Neutrophil (primary cell): Measurements from ENCODE around the gene WDR41.

Experiments used
- H3K27ac ChIP-seq: fragments of 200-600 bp; sonication (generic); 2 replicates; pipeline ENCODE4 v1.5.1; 2016; ENCODE audit warnings: mild to moderate bottlenecking, moderate library complexity
- H3K27me3 ChIP-seq: fragments of 200-600 bp; sonication (generic); 2 replicates; pipeline ENCODE4 v1.6.0; 2016; ENCODE audit warnings: mild to moderate bottlenecking
- H3K36me3 ChIP-seq: fragments of 200-600 bp; sonication (generic); 2 replicates; pipeline ENCODE4 v1.5.1; 2017
- H3K4me1 ChIP-seq, 2 experiments: fragments of 200-600 bp in 1 of 2; sonication (generic) in 1 of 2; 1 replicate in 1 of 2; 2 replicates in 1 of 2; pipeline versions ENCODE4 v1.5.1 to v1.6.1; 2013 to 2016; ENCODE audit warnings: low read depth in 1 of 2, low read length in 1 of 2, mild to moderate bottlenecking in 1 of 2, moderate library complexity in 1 of 2; ENCODE audit not compliant: control insufficient read depth in 1 of 2, insufficient read depth in 1 of 2
- H3K4me3 ChIP-seq, 2 experiments: fragments of 200-600 bp in 1 of 2; sonication (generic) in 1 of 2; 1 replicate in 1 of 2; 2 replicates in 1 of 2; pipeline ENCODE4 v1.5.1; 2013 to 2016; ENCODE audit warnings: low read depth in 1 of 2, low read length in 1 of 2, mild to moderate bottlenecking in 1 of 2, moderate library complexity in 1 of 2
- H3K9me3 ChIP-seq: fragments of 200-600 bp; sonication (generic); 2 replicates; pipeline ENCODE4 v1.5.1; 2016
- CTCF ChIP-seq: fragments of 200-600 bp; sonication (generic); IDR thresholded peaks from 2 replicates; pipeline ENCODE4 v1.5.1; 2016; ENCODE audit warnings: antibody characterized with exemption

The WDR41 gene

GRCh38 chr5:77427998-77428397 lies 64.1 kb downstream of the WDR41 start:
- Histone ChIP-seq H3K4me3 (no peak overlapping the region), H3K27me3 (no peaks in the 10 kb centered on the region), H3K36me3 (peaks cover 77% of the 10 kb centered on the region), H3K9me3 (no peaks in the 10 kb centered on the region), H3K27ac (no peak overlapping the region), H3K4me1 (no peaks in the 10 kb centered on the region)
- TF ChIP-seq CTCF, result no peak

GRCh38 chr5:77426670-77427069 lies 65.4 kb downstream of the WDR41 start:
- H3K27me3 ChIP-seq, result no peaks in the 10 kb centered on the region
- no peaks in the 10 kb centered on the region for H3K9me3 ChIP-seq
- H3K4me1 ChIP-seq, result no peaks in the 10 kb centered on the region
- H3K36me3 ChIP-seq, result peaks cover 64% of the 10 kb centered on the region
- no peak overlapping the region for H3K4me3 ChIP-seq
- no peak overlapping the region for H3K27ac ChIP-seq
- TF ChIP-seq CTCF, result no peak

- H3K36me3 ChIP-seq, result peaks cover 58% of the 10 kb centered on the region
- no peak for TF ChIP-seq CTCF
These were observed 66.0 kb downstream of the WDR41 start for GRCh38 chr5:77425998-77426659.

GRCh38 chr5:77425420-77425819 lies 66.7 kb downstream of the WDR41 start:
- Histone ChIP-seq H3K9me3 (no peaks in the 10 kb centered on the region), H3K4me1 (no peaks in the 10 kb centered on the region), H3K36me3 (peaks cover 51% of the 10 kb centered on the region), H3K27ac (no peak overlapping the region), H3K4me3 (no peak overlapping the region), H3K27me3 (no peaks in the 10 kb centered on the region)
- TF ChIP-seq CTCF, result no peak

More at GRCh38 chr5:77425998-77426659, 66.0 kb downstream of the WDR41 start:
- H3K4me3 ChIP-seq, result no peak overlapping the region
- no peaks in the 10 kb centered on the region for H3K27me3 ChIP-seq
- no peaks in the 10 kb centered on the region for H3K4me1 ChIP-seq
- no peaks in the 10 kb centered on the region for H3K9me3 ChIP-seq
- no peak overlapping the region for H3K27ac ChIP-seq

DNA sequence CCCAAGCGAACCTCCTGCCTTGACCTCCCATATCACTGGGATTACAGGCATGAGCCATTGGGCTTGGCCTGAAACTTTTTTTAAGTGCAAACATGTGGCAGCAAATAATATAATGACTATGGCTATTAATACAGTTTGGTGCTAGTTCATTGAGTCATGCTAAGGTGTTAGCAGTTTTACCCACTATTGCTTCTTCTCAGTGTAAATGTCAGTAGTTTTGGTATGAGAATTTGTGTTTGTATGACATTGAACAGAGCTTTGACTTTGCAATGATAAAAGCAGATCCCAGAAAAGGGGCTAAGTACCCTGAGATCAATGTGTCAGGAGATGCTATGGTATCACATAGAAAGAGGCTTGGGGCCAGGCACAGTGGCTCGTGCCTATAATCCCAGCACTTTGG lies 67.2 kb downstream of the WDR41 start:
- no peaks in the 10 kb centered on the region for H3K9me3 ChIP-seq

More for the DNA sequence above, 67.2 kb downstream of the WDR41 start:
- no peak for TF ChIP-seq CTCF
- Histone ChIP-seq H3K4me3 (no peak overlapping the region), H3K27ac (no peak overlapping the region), H3K36me3 (peaks cover 46% of the 10 kb centered on the region), H3K4me1 (no peaks in the 10 kb centered on the region), H3K27me3 (no peaks in the 10 kb centered on the region)
